Transverse colon (tissue), 4 donors: ENCODE data around the gene RIOK3.

Experiments used
- EP300 ChIP-seq: sonication (generic); formaldehyde crosslinking; IDR thresholded peaks from one replicate; pipeline ENCODE4 v1.6.1; 2017; ENCODE audit warnings: antibody characterized with exemption, low read depth
- POLR2A ChIP-seq: fragments of 450-650 bp; IDR thresholded peaks from one replicate; pipeline ENCODE4 v1.6.1; 2016; ENCODE audit warnings: antibody characterized with exemption, mild to moderate bottlenecking, moderate library complexity
- POLR2AphosphoS5 ChIP-seq, 3 donors: sonication (generic); formaldehyde crosslinking; IDR thresholded peaks; one replicate each; pipeline ENCODE4 v1.6.1; 2016; ENCODE audit warnings: antibody characterized with exemption in 3 of 3
- TF ChIP-seq, protein P1 (sequence below), 5 experiments: fragments of 200-600 bp in 3 of 5; fragments of 450-650 bp in 2 of 5; sonication (generic) in 3 of 5; IDR thresholded peaks; 1 replicate in 2 of 5; 2 replicates in 3 of 5; pipeline ENCODE4 v1.5.1; 2016 to 2017; ENCODE audit warnings: antibody characterized with exemption in 5 of 5, inconsistent platforms in 3 of 5, mild to moderate bottlenecking in 2 of 5, moderate library complexity in 1 of 5

DNA sequence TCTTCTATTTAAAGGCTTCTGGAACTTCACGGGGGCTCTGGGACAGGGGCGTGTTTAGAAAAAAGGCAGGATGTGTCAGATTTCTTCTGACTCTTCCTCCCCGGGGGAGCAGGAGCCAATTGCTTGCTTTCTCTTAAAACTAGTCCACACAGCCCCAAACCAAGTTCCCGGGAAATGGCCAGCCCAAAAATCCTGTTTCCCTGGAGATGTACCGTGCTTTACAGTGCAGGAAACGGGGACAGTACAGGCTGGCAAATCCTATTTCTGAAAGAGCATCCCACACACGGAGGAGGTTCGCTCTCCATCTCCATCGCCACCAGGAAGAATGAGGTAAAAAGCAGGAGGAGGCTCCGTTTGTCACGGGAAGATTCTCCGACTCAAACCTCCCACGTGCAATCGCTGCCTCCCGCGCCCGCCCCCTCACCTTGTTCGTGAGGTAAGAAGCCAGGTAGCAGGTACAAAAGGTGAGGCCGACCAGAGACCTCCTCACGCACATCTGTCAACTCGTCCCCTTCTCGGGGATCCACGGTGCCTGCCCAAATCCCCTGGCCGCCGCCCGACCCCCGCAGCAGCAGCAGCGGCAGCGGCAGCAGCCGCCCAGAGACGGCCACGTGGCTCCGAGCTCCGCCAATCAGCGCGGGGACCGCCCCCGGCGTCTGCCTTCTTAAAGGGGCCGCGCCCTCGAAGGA is 15.6 kb upstream of the RIOK3 start:
- peak in 1 of 3 donors; percentile 21 for TF ChIP-seq POLR2AphosphoS5 (IDR thresholded peaks at IDR 0.05)
- TF ChIP-seq, protein P1, sequence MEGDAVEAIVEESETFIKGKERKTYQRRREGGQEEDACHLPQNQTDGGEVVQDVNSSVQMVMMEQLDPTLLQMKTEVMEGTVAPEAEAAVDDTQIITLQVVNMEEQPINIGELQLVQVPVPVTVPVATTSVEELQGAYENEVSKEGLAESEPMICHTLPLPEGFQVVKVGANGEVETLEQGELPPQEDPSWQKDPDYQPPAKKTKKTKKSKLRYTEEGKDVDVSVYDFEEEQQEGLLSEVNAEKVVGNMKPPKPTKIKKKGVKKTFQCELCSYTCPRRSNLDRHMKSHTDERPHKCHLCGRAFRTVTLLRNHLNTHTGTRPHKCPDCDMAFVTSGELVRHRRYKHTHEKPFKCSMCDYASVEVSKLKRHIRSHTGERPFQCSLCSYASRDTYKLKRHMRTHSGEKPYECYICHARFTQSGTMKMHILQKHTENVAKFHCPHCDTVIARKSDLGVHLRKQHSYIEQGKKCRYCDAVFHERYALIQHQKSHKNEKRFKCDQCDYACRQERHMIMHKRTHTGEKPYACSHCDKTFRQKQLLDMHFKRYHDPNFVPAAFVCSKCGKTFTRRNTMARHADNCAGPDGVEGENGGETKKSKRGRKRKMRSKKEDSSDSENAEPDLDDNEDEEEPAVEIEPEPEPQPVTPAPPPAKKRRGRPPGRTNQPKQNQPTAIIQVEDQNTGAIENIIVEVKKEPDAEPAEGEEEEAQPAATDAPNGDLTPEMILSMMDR (IDR thresholded peaks at IDR 0.05), result no peak
- TF ChIP-seq POLR2A, result no peak
- no peak for TF ChIP-seq EP300
